GM08714 (cell line): ENCODE data around the gene NPM1.
"Not testable (repeated sequence)": the region's sequence is repeated elsewhere in the genome, so short reads cannot be mapped to it uniquely, and the experiment has no call there.

Experiments
- H3K4me3 ChIP-seq: fragments of 200-500 bp; sonication (Bioruptor generic); 2 replicates; pipeline ENCODE4 v1.5.1; 2014; ENCODE audit warnings: mild to moderate bottlenecking, low read length, inconsistent platforms
- ZNF274 ChIP-seq: IDR thresholded peaks from 2 replicates; pipeline ENCODE4 v1.6.1; 2012; ENCODE audit warnings: mild to moderate bottlenecking, low read depth, low read length

The NPM1 gene

GRCh38 chr5:171397190-171397589 is 9.5 kb downstream of the NPM1 start:
- no peak overlapping the region for H3K4me3 ChIP-seq
- no peak for TF ChIP-seq ZNF274

GRCh38 chr5:171397599-171397998 is 9.9 kb downstream of the NPM1 start:
- H3K4me3 ChIP-seq = no peak overlapping the region
- TF ChIP-seq ZNF274 = no peak

DNA sequence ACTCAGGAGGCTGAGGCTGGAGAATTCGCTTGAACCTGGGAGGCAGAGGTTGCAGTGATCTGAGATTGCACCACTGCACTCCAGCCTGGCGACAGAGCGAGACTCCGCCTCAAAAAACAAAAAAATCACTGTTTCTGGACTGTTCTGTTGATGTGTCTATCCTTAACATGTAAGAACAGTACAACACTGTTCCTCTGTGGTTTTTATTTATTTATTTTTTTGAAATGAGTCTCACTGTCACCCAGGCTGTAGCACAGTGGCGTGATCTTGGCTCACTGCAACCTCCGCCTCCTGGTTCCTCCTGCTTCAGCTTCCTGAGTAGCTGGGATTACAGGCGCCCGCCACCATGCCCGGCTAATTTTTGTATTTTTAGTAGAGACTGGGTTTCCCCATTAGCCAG is 11.0 kb downstream of the NPM1 start:
- not testable (repeated sequence) for H3K4me3 ChIP-seq

DNA sequence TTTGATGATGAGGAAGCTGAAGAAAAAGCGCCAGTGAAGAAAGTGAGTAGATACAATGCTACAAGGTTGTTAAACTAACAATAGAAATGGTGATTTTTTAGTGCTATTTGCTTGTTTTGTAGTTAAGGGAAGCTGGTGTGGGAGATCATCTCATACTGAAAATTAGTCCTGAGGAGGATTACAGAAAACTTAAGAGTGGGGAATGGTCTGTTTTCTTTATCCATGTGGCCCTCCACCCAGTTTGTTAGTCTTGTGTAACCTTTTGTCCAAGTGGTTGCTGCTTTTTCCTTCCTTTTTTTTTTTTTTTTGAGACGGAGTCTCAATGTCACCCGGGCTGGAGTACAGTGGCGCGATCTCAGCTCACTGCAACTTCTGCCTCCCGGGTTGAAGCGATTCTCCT is 12.5 kb downstream of the NPM1 start:
- TF ChIP-seq ZNF274 = no peak
- no peak overlapping the region for H3K4me3 ChIP-seq

- H3K4me3 ChIP-seq = no peak overlapping the region
- no peak for TF ChIP-seq ZNF274
Measured at GRCh38 chr5:171401167-171401947, 13.7 kb downstream of the NPM1 start.

DNA sequence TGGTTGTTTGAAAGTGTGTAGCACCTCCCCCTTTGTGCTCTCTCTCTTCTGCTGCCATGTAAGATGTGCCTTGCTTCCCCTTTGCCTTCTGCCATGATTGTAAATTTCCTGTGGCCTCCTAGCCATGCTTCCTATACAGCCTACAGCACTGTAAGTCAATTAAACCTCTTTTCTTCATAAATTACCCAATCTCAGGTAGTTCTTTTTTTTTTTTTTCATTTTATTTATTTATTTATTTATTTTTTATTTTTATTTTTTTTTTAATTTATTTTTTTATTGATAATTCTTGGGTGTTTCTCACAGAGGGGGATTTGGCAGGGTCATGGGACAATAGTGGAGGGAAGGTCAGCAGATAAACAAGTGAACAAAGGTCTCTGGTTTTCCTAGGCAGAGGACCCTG is 15.1 kb downstream of the NPM1 start:
- not testable (repeated sequence) for H3K4me3 ChIP-seq

GRCh38 chr5:171405615-171406014 is 18.0 kb downstream of the NPM1 start:
- no peak for TF ChIP-seq ZNF274
- no peak overlapping the region for H3K4me3 ChIP-seq

DNA sequence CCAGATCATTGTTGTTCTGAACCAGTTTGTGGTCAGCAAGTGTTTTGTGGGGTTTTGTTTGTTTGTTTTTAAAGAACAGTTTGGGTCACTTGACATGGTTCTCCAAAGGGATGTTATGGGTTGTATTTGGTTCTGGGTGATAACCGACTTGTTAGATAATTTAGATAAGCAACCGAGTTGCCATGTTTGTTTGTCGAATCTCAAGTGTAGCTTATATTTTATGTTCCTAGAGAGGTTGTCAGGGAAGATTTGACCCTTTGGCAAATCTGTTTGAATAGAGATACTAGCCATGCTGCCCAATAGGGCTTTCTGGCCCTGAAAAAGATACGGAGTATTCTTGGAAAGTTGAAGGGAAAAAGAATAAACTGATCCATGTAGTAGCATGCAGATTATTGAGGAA is 19.6 kb downstream of the NPM1 start:
- no peak for TF ChIP-seq ZNF274
- H3K4me3 ChIP-seq = no peak overlapping the region

- H3K4me3 ChIP-seq = no peak overlapping the region
Measured at GRCh38 chr5:171409164-171410136, 21.8 kb downstream of the NPM1 start.

DNA sequence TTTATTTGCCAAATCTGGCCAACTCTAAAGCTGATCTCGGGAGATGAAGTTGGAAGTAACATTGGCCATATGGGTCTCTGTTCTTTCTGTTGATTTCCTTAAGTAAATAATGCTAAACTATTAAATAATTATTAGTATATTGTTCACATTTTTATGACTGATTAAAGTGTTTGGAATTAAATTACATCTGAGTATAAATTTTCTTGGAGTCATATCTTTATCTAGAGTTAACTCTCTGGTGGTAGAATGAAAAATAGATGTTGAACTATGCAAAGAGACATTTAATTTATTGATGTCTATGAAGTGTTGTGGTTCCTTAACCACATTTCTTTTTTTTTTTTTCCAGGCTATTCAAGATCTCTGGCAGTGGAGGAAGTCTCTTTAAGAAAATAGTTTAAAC is 22.5 kb downstream of the NPM1 start:
- TF ChIP-seq ZNF274 = no peak
- H3K4me3 ChIP-seq = no peak overlapping the region

More at GRCh38 chr5:171409164-171410136, 21.8 kb downstream of the NPM1 start:
- TF ChIP-seq ZNF274 = no peak

GRCh38 chr5:171412186-171412585 is 24.5 kb downstream of the NPM1 start:
- H3K4me3 ChIP-seq = no peak overlapping the region
- TF ChIP-seq ZNF274 = no peak

GRCh38 chr5:171413153-171413910 is 25.7 kb downstream of the NPM1 start:
- TF ChIP-seq ZNF274 = no peak
- no peak overlapping the region for H3K4me3 ChIP-seq

- H3K4me3 ChIP-seq = not testable (repeated sequence)
Measured at GRCh38 chr5:171413993-171414392, 26.3 kb downstream of the NPM1 start.

- TF ChIP-seq ZNF274 = no peak
Measured at GRCh38 chr5:171415115-171415730, 27.6 kb downstream of the NPM1 start.

More at GRCh38 chr5:171415115-171415730, 27.6 kb downstream of the NPM1 start:
- no peak overlapping the region for H3K4me3 ChIP-seq
